H54 (cell line): ENCODE measurements around the gene OR6V1.

Source experiments
- DNase-seq: peaks from one replicate; pipeline ENCODE4 v3.0.0; 2011; ENCODE audit warnings: low spot score, mixed read lengths; ENCODE audit not compliant: insufficient read length
- FAIRE-seq: peaks from 3 replicates; lab custom pipeline; 2011; peaks lifted over from hg19 to GRCh38; lab: Jason Lieb, UNC
- POLR2A ChIP-seq: IDR thresholded peaks from 2 replicates; pipeline ENCODE4 v1.6.1; 2011; ENCODE audit warnings: low read depth, mild to moderate bottlenecking, low read length

The OR6V1 gene

DNA sequence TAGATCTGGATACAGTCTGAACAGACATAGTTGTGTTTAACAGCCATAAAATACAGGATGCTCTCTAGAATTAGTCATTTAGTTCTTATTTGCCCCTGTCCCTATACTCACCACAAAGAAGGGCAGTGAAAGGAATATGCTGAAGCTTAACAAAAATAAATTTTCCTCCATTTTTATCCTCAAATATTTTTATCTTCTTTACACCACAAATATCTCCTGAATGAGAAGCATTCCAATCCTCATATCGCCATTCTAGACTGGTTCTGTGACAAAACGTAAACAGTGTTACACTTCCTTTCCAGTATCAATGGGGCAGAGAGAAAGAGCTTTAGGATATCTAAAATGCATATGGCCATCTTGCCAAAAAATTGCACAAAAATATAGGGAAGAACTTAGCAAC is 26.8 kb upstream of the OR6V1 start:
- no peak for DNase-seq
- TF ChIP-seq POLR2A = no peak
- no peak for FAIRE-seq

DNA sequence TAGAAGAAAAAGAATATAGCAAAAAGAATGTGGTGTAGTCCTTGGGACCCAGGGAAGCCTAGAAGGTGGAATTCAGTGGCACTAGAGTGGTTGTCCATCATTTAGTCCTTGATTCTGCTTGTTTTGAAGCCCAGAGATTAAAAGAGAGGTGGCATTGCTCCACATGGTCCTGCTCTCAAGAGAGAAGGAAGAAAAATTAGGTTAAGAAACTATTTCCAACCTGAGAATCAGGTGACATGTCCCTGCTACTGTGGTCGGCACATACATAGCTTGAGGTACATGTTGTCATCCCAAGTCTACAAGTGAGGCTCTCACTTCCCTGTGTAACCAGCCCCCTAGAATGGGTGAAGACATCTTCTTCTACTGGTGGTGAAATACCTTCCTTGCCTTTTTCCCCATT is 25.1 kb upstream of the OR6V1 start, which contains the start of gene OR9A2:
Gene OR9A2, minus strand, starts transcription at position 101 of the 400 bp plus-strand sequence. Its CDS starts 0 bp downstream, at position 101.
- FAIRE-seq (no peak), DNase-seq (no peak)
- no peak for TF ChIP-seq POLR2A

DNA sequence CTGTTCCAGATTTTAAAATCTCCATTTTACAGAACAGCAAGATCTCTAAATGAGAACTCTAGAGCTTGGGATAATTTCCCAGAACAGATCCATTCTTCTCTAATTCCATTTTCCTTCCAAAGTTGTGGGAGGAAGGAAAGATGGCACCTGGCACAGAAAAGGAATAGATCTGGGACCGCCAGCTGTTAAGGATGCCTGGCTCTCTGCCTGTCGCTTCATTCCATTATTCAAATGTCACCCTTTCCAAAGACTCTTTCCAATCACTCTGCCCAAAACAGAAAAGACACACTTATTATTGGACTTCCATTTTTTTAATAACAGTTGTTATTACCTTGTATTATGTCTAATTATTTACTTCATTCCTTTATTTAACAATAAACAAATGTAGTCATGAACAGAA is 24.5 kb upstream of the OR6V1 start:
- TF ChIP-seq POLR2A = no peak
- FAIRE-seq = no peak
- no peak for DNase-seq

DNA sequence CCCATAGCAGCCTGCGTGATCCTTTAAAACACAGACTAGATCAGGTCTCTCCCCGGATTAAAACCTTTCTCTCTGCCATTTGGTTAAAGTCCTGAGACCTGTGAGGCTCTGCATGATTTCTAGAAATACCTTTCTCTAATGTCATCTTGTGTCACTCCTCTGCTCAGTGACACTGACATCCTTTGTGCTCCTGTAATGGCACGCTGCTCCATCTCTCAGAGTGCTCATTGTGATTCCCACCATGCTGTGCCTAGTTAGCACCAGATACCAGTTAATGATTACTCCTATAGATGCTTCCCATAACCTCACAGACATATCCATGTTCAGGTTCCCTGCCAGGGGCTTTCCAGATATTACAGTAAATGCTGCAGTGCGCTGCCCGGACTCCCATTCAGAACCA is 13.5 kb upstream of the OR6V1 start:
- no peak for TF ChIP-seq POLR2A
- FAIRE-seq (no peak), DNase-seq (no peak)

DNA sequence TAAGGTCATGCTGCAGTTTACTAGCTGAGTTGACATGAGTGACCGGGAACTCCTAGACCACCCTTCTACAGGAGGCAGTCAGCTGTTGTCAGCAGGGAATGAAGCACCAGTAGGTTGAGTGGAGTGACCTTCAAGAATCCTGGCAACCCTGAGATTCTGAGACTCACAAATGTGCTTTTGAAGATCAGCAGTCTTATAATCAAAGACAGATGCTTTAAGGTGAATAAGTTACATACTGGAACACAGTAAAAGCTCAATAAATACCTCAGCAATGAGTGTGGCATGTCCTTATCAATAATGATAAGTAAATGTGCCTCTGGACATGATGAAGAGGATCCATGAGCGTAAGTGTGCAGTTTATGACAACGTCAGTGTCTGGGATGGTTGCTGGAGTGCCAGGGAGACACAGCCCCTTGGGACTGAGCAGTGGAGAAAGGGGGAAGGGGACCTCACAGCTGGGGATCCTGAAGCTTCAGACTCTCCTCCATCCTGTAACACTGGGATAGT is 11.9 kb upstream of the OR6V1 start:
- no peak for DNase-seq
- no peak for FAIRE-seq
- TF ChIP-seq POLR2A = no peak

DNA sequence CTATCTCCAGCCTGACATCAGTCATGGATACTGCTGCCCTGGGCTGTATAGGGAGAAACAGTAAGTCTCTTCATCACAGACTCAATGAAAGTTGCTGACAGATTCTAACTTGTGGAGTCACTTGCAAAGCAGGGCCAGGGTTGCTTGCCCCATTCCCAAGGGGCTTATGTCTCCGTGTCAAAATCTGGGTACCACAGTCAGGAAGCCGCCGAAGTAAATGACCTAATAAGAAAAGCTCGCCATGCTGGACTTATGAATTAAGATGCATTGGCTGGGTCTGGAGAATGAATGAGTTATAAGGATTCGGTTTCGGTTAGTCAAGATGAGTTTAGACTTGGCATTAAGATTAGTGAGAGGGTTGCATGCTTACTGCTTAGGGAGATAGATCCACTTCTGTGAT is 10.8 kb upstream of the OR6V1 start:
- DNase-seq (no peak), FAIRE-seq (no peak)
- no peak for TF ChIP-seq POLR2A

DNA sequence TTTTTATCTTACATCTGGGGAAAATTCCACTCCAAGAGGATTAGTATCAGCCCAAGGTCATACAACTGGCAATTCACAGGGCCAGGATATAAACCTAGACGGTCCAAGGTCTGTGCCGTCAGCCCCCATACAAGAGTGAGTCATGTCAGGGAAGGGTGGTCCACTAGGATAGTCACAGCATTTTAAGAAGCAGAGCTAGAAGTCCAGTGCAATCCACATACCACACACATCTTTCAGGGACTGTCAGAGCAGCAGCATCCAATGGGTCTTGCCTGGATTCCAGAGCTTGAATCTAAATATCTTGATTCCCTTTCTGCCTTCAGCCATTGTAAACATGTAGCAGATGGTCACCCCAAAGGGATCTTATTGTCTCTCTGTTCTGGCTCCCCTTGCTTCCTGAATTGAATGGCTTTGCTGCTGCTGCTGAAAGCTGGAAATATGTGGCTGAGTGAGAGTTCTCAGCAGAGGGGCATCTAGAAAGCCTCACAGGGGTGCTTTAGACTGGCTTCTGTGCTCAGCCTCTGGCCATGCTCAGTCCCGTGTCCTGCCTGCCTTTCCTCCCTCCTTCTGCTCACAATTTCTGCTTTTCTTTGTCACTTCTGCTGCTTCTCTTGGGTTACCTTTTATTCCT is 9.9 kb upstream of the OR6V1 start:
- FAIRE-seq (no peak), DNase-seq (no peak)
- TF ChIP-seq POLR2A = no peak

DNA sequence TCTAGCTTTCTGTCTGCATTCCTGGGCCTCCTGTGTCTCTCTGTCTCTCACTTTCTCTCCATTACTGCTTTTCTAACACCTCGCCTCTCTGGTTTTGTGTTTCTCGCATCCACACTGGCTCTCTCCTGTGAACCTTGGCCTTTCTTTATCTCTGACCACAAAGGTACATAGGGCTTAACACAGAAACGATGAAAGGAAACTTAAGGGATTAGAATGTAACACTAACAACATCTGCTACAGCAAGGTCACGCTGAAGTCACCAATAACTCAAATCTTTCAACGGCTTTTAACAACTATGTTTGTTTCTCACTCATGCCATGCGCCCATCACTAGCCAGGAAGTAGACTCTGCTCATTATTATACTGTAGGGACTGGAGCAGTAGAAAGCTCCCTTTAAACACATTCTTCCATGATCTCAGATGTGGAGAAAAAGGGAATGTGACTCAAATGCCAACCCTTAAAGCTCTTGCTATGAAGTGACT is 9.3 kb upstream of the OR6V1 start:
- DNase-seq (no peak), FAIRE-seq (no peak)

DNA sequence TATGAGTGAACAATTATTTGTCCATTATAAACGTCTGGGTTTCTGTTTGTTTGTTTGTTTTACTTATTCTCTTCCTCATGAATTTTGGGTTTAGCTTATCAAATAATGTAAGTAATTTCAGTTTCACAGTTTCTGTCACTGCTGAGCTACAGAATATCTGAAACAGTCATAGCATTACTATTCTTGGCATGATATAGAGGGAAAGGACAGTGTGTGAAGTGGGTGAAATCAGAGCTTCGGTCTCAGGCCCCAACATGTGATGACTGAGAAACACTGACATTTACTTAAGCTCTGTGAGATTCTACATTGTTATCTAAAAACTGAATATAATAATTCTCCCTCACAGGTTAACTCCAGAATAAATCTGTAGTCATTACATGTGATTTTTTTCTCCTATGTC is 8.8 kb upstream of the OR6V1 start:
- TF ChIP-seq POLR2A = no peak
- DNase-seq = no peak
- FAIRE-seq = no peak

More for the DNA sequence above, 9.3 kb upstream of the OR6V1 start:
- TF ChIP-seq POLR2A = no peak

DNA sequence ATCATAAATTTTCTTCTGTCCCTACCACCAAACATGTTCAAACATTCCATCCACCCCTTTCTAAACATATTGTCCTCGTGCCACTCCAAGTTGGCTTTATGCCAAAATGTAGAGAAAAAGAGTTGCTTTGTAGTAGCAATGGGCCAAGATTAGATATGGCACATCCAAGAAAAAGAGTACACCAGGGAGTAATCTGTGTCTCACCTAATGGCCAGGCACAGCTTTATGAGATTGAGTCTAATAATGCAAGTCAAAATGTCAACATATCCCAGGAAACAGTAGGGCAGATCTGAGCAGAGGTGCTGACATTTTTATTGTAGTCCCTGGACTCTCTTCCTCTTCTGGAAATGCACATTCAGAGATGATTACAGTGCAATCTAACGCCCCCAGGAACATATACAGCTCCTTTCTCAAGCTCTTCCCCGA is 5.7 kb upstream of the OR6V1 start:
- FAIRE-seq = no peak
- no peak for TF ChIP-seq POLR2A
- DNase-seq = no peak

DNA sequence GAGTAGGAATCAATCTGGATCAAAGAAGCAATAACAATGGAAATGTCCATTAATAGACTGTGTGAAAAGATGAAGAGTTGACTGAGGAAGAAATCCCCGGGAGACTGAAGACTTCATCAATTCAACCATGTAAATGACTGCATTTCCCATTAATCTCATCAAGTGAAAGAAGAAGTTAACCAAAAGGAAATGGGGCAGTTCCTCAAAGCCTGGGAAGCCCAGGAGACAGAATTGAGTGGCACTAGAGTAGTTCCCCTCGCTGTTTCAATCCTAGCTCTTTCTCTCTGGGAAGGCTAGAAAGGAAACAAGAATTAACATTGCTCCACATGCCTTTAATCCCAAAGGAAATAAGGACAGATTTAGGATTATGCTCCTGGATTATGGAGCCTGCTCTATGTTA is 4.8 kb upstream of the OR6V1 start:
- DNase-seq = no peak
- TF ChIP-seq POLR2A = no peak
- FAIRE-seq = no peak

DNA sequence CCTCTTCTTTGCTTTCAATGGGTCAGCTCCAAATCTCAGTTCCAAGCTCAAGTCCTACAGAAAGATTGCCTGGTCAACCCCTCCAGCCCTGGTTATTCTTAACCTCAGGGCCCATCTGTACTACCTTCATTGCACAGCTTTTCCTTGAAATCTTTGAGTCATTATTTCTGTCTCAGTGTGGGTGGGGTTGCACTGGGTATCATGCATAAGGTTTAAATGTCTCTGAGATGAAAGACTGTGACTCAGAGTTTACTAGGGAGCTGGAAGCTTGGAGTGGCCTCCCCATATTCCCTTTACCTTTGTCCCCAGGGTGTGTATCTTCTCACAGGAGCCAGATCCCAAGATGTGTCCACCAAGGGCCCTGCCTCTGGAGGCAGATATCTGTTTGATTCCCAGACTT is 3.3 kb upstream of the OR6V1 start:
- DNase-seq = no peak
- TF ChIP-seq POLR2A = no peak
- FAIRE-seq = no peak

DNA sequence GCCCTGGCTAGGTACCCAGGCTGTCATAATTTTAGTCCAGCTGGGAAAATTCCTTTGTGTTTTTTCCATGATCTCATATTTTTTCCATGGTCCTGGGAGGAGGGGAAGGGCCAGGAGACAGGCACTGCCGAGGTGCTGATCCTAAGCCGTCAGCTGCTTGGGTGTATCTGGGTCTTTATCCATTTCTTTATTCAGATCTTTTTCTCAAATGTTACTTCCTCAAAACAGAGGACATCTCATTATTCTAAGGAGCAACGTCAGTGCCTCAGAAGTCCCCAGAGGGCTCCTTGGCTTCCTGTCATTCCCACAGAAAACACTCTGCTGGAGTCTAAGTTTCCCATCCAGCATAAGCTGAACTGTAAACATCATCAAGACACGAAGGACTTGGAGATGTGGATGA is 2.8 kb upstream of the OR6V1 start:
- DNase-seq = no peak
- no peak for TF ChIP-seq POLR2A
- no peak for FAIRE-seq

DNA sequence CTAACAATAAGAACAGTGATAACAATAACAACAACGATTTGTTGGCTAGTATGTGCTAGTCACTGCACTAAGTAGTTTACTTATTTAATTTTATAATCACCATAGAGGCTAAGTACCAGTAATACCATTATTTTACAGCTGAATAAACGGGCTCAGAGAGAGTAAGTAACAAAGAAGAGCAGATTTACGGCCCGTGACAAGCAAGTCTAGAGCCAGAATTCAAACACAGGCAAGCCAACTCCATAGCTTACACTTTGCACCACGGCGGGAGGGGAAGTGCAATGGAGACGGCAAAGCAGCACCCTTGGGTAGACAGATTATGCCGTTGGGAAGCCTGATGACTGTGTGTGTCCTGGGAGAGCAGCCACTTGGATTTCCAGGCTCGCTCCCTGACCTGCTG is 1.2 kb upstream of the OR6V1 start:
- DNase-seq = no peak
- no peak for TF ChIP-seq POLR2A
- no peak for FAIRE-seq

DNA sequence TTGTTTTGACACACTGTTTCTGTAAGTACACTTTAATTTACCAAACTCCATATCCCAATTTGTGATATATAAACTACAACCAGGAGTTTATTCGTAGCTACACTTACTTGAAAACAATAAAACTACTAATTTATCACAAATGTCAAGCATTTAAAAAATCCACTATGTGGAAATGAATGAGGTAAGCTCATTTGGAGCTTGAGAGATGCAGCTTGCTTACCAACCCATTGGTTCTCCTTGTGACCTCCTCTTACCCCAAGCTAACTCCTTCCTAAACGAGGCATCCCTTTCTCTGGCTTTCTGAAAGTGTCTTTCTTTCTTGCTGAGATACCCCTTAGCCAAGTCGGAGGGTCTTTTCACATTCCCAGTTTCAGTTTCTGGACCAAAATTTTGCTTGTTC is 2.5 kb downstream of the OR6V1 start:
- FAIRE-seq (no peak), DNase-seq (no peak)
- TF ChIP-seq POLR2A = no peak
